CD4-positive, alpha-beta T cell (primary cell): ENCODE measurements around the gene TSSK6. TPM values are rescaled to one million over a fixed set of nuclear protein-coding genes. Genes with fewer than 3 reads are reported as not detected.

Source experiments
- ATAC-seq: fragments of 200-7000 bp; cut with Tn5 transposase; one replicate; pipeline ENCODE4 v1.10.0; 2022; ENCODE audit warnings: mild to moderate bottlenecking; ENCODE audit not compliant: poor library complexity
- CTCF ChIA-PET: fragments of 350-600 bp; sonication (Branson Sonifier 250); formaldehyde crosslinking; loops from one replicate; lab custom pipeline; 2021; ENCODE audit warnings: antibody characterized with exemption, inconsistent platforms; lab: Charles Lee
- POLR2A ChIA-PET: fragments of 350-600 bp; sonication (Branson Sonifier 250); formaldehyde crosslinking; loops from one replicate; lab custom pipeline; 2021; ENCODE audit warnings: antibody characterized with exemption, inconsistent platforms; lab: Charles Lee
- DNase-seq, 14 experiments: peaks; one replicate each; pipeline ENCODE4 v3.0.0-alpha.2; 2013 to 2020; ENCODE audit warnings: mixed read lengths in 2 of 14
- H3K27ac ChIP-seq, 2 donors: one replicate each; pipeline versions ENCODE4 v1.5.1 to v1.7.0; 2013; ENCODE audit warnings: low read length in 2 of 2, low read depth in 1 of 2, mild to moderate bottlenecking in 1 of 2
- H3K27me3 ChIP-seq, 2 experiments: 1 replicate in 1 of 2; 2 replicates in 1 of 2; pipeline versions ENCODE4 v1.6.1 to v1.7.0; 2013; ENCODE audit warnings: low read length in 2 of 2, control low read depth in 1 of 2, mild to moderate bottlenecking in 1 of 2, moderate library complexity in 1 of 2; ENCODE audit not compliant: insufficient read depth in 2 of 2, control insufficient read depth in 1 of 2
- H3K36me3 ChIP-seq: one replicate; pipeline ENCODE4 v1.6.1; 2013; ENCODE audit warnings: low read length, control low read depth; ENCODE audit not compliant: insufficient read depth
- H3K4me1 ChIP-seq: one replicate; pipeline ENCODE4 v1.6.1; 2013; ENCODE audit warnings: low read length, control low read depth; ENCODE audit not compliant: insufficient read depth
- H3K4me3 ChIP-seq: one replicate; pipeline ENCODE4 v1.5.1; 2013; ENCODE audit warnings: mild to moderate bottlenecking, low read length, moderate library complexity
- H3K9me3 ChIP-seq, 2 experiments: 1 replicate in 1 of 2; 2 replicates in 1 of 2; pipeline versions ENCODE4 v1.6.1 to v1.7.0; 2013; ENCODE audit warnings: low read length in 2 of 2, mild to moderate bottlenecking in 2 of 2, control low read depth in 1 of 2, moderate library complexity in 1 of 2; ENCODE audit not compliant: control insufficient read depth in 1 of 2, insufficient read depth in 1 of 2
- H3K27ac Mint-ChIP-seq: one replicate; pipeline ENCODE4 v1.8.0; 2020; ENCODE audit warnings: mixed read lengths
- H3K27me3 Mint-ChIP-seq: one replicate; pipeline ENCODE4 v1.8.0; 2021; ENCODE audit warnings: mixed read lengths
- H3K36me3 Mint-ChIP-seq: one replicate; pipeline ENCODE4 v1.8.0; 2021; ENCODE audit warnings: low read depth, mixed read lengths
- H3K4me1 Mint-ChIP-seq: one replicate; pipeline ENCODE4 v1.8.0; 2021; ENCODE audit warnings: low read depth, mixed read lengths
- H3K4me3 Mint-ChIP-seq: one replicate; pipeline ENCODE4 v1.8.0; 2020; ENCODE audit warnings: mild to moderate bottlenecking, mixed read lengths
- H3K9me3 Mint-ChIP-seq: one replicate; pipeline ENCODE4 v1.8.0; 2020; ENCODE audit warnings: mixed read lengths
- CTCF ChIP-seq: fragments of 200-600 bp; IDR thresholded peaks from one replicate; pipeline ENCODE4 v1.8.0; 2022; ENCODE audit warnings: antibody characterized with exemption, mild to moderate bottlenecking
- intact Hi-C, 2 experiments: fragments of 100-400 bp; cut with DNase I in 1 of 2; cut with micrococcal nuclease in 1 of 2; formaldehyde crosslinking; loops; one replicate each; pipeline versions ENCODE4 v1.15.1 to v1.9.0; 2023 to 2025; cut with DNase I, micrococcal nuclease
- total RNA-seq, 174 experiments: library from RNA in 2 of 174; stranded (reverse) in 2 of 174; gene quantifications; one replicate each; pipeline ENCODE4 v1.2.3 and lab custom pipeline; 2021 to 2026

TSSK6 gene
- total RNA-seq, 2 experiments from 2014 or later: 3.4 to 5.5 TPM

- no peaks in the 10 kb centered on the region for H3K9me3 Mint-ChIP-seq
- Histone ChIP-seq H3K4me3 (no peak overlapping the region), H3K36me3 (peaks cover 30% of the 10 kb centered on the region), H3K27ac (no peak overlapping the region), H3K9me3 (no peaks in the 10 kb centered on the region), H3K4me1 (peaks cover 19% of the 10 kb centered on the region), H3K27me3 (no peaks in the 10 kb centered on the region)
- no peak overlapping the region for H3K27ac Mint-ChIP-seq
- peak in 10 of 14 experiments; percentile 27 to 74 (median 45) for DNase-seq
- ChIA-PET POLR2A (no interaction called here), CTCF (interaction anchor here (1.2 to 1.3 kb wide), 2 partner anchors 8 to 81 kb away, joined by 3 to 4 read pairs; partner anchors contain the start of gene GMIP)
- TF ChIP-seq CTCF: peak; percentile 36
- H3K4me3 Mint-ChIP-seq: no peak overlapping the region
- no peaks in the 10 kb centered on the region for H3K27me3 Mint-ChIP-seq
- ATAC-seq: peak; percentile 72
- peaks cover 33% of the 10 kb centered on the region for H3K4me1 Mint-ChIP-seq
- intact Hi-C loops: loop anchor here (1.0 to 5.0 kb wide), 3 partner anchors 34 to 81 kb away; no protein-coding TSS in a partner anchor
- H3K36me3 Mint-ChIP-seq: peaks cover 47% of the 10 kb centered on the region
Measured at GRCh38 chr19:19562665-19563347, 47.5 kb upstream of the TSSK6 start.

DNA sequence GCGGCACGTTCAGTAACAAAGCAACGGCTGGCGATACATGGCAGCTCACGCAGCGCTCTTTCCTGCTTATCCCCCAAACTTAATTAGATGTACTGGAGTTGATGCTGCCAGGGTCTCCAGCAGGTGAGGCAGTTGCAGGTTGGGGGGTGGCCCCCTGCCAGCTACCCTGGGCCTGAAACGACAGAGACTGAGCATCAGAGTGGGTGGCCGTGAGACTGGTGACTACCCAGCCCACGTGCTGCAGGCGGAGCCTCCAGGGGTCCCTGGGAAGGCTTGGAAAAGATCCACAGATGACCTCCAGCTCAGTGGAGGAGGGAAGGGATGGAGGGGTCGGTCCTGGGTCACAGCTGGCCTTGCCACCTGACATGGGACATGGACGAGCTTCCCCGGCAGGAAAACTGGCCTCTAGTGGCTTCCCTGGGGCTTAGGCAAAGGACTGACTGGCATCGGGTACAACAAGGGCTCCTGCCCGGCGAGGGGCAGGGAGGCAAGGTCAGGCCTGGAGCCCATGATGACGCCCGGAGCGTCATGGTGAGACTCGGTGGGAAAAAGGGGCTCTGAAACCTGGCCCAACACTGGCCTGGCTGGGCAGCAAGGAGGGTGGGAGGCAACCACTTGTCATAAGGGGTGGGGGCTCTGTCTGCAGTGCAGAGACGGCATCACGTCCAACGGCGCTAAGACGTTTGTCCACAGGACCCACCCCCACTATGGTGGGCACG lies 46.8 kb upstream of the TSSK6 start:
- Histone ChIP-seq H3K4me3 (no peak overlapping the region), H3K27me3 (no peaks in the 10 kb centered on the region), H3K36me3 (peaks cover 22% of the 10 kb centered on the region), H3K9me3 (no peaks in the 10 kb centered on the region), H3K4me1 (peaks cover 19% of the 10 kb centered on the region), H3K27ac (no peak overlapping the region)
- peaks cover 43% of the 10 kb centered on the region for H3K36me3 Mint-ChIP-seq
- ATAC-seq (no peak), DNase-seq (no peak)
- TF ChIP-seq CTCF: no peak
- CTCF ChIA-PET: interaction anchor here (1.2 to 1.3 kb wide), 2 partner anchors 8 to 82 kb away, joined by 3 to 4 read pairs; partner anchors contain the start of gene GMIP
- no peak overlapping the region for H3K27ac Mint-ChIP-seq
- intact Hi-C loops: loop anchor here (5.0 kb wide), 2 partner anchors 35 to 40 kb away; no protein-coding TSS in a partner anchor
- H3K27me3 Mint-ChIP-seq: no peaks in the 10 kb centered on the region
- no peak overlapping the region for H3K4me3 Mint-ChIP-seq
- H3K4me1 Mint-ChIP-seq: peaks cover 33% of the 10 kb centered on the region
- POLR2A ChIA-PET: no interaction called here
- no peaks in the 10 kb centered on the region for H3K9me3 Mint-ChIP-seq

GRCh38 chr19:19559931-19560330 lies 44.6 kb upstream of the TSSK6 start:
- H3K4me3 ChIP-seq: no peak overlapping the region
- ATAC-seq: peak; percentile 74
- CTCF ChIA-PET: interaction anchor here (1.7 to 2.5 kb wide), 2 partner anchors 28 to 84 kb away, joined by 5 to 7 read pairs; partner anchors contain the start of gene GMIP

More at GRCh38 chr19:19559931-19560330, 44.6 kb upstream of the TSSK6 start:
- no peaks in the 10 kb centered on the region for H3K9me3 ChIP-seq
- peaks cover 14% of the 10 kb centered on the region for H3K36me3 ChIP-seq
- peak in 4 of 14 experiments; percentile 13 to 53 (median 28) for DNase-seq
- POLR2A ChIA-PET: interaction anchor here (1.1 to 2.0 kb wide), 5 partner anchors 28 to 108 kb away, joined by 3 to 10 read pairs (median 5); partner anchors contain the start of gene ZNF101
- H3K27ac ChIP-seq: no peak overlapping the region
- H3K36me3 Mint-ChIP-seq: peaks cover 34% of the 10 kb centered on the region
- intact Hi-C loops: loop anchor here (5.0 kb wide), 2 partner anchors 37 to 42 kb away; no protein-coding TSS in a partner anchor
- peak overlapping the region; percentile 87 for H3K27ac Mint-ChIP-seq
- H3K4me1 Mint-ChIP-seq: peaks cover 33% of the 10 kb centered on the region
- H3K4me1 ChIP-seq: peaks cover 19% of the 10 kb centered on the region
- H3K4me3 Mint-ChIP-seq: peak overlapping the region; percentile 37
- no peaks in the 10 kb centered on the region for H3K9me3 Mint-ChIP-seq
- no peak for TF ChIP-seq CTCF
- no peaks in the 10 kb centered on the region for H3K27me3 Mint-ChIP-seq
- H3K27me3 ChIP-seq: no peaks in the 10 kb centered on the region
